Neural cell (in vitro differentiated cells): ENCODE results near the gene PSMB1.
"Not testable (repeated sequence)": the region's sequence is repeated elsewhere in the genome, so short reads cannot be mapped to it uniquely, and the experiment has no call there.

ENCODE experiments used
- CTCF ChIP-seq: fragments of 450-650 bp; IDR thresholded peaks from 2 replicates; pipeline ENCODE4 v1.5.1; 2014; ENCODE audit warnings: antibody characterized with exemption, mild to moderate bottlenecking, moderate library complexity; ENCODE audit not compliant: poor library complexity, severe bottlenecking
- EP300 ChIP-seq: fragments of 450-650 bp; conservative IDR thresholded peaks from 2 replicates; pipeline ENCODE4 v1.6.1; 2014; ENCODE audit warnings: antibody characterized with exemption, mild to moderate bottlenecking, moderate library complexity; ENCODE audit not compliant: poor library complexity, severe bottlenecking
- EZH2 ChIP-seq: fragments of 200-600, 300-800 bp; shearing (Covaris generic), sonication (generic); IDR thresholded peaks from 2 replicates; pipeline ENCODE4 v1.6.1; 2014; ENCODE audit warnings: antibody characterized with exemption, low read length, borderline replicate concordance, mild to moderate bottlenecking; ENCODE audit not compliant: insufficient read depth, poor library complexity, severe bottlenecking
- MXI1 ChIP-seq: fragments of 450-650 bp; conservative IDR thresholded peaks from 2 replicates; pipeline ENCODE4 v1.6.1; 2014; ENCODE audit warnings: antibody characterized with exemption, mild to moderate bottlenecking; ENCODE audit not compliant: poor library complexity, severe bottlenecking
- POLR2AphosphoS5 ChIP-seq: IDR thresholded peaks from 2 replicates; pipeline ENCODE4 v1.6.1; 2012
- REST ChIP-seq: IDR thresholded peaks from 2 replicates; pipeline ENCODE4 v1.6.1; 2012; ENCODE audit warnings: borderline replicate concordance
- SMC3 ChIP-seq: fragments of 450-650 bp; conservative IDR thresholded peaks from 2 replicates; pipeline ENCODE4 v1.6.1; 2014; ENCODE audit warnings: antibody characterized with exemption, mild to moderate bottlenecking, moderate library complexity; ENCODE audit not compliant: poor library complexity
- TAF1 ChIP-seq: IDR thresholded peaks from 2 replicates; pipeline ENCODE4 v1.6.1; 2012; ENCODE audit warnings: low read depth

- TF ChIP-seq SMC3, CTCF, EZH2, EP300, POLR2AphosphoS5, REST, TAF1, MXI1: not testable (repeated sequence)
These were observed 25.1 kb downstream of the PSMB1 start for GRCh38 chr6:170527995-170528394.
